Activated CD8-positive, alpha-beta T cell treated with anti-CD3 and anti-CD28 coated beads, Interleukin-2, amount 10 ng/mL, durations not matched to agents 7 days and 5 days (primary cell): ENCODE results near the gene U2AF1. TPM values are rescaled to one million over a fixed set of nuclear protein-coding genes. Genes with fewer than 3 reads are reported as not detected.
"Not testable (repeated sequence)": the region's sequence is repeated elsewhere in the genome, so short reads cannot be mapped to it uniquely, and the experiment has no call there.

ENCODE experiments used
- ATAC-seq: fragments of 150-1000 bp; cut with Tn5 transposase; one replicate; pipeline ENCODE4 v1.10.0; 2021; ENCODE audit warnings: moderate library complexity
- CTCF ChIA-PET: fragments of 350-600 bp; sonication (Branson Sonifier 250); formaldehyde crosslinking; loops from one replicate; lab custom pipeline; 2021; ENCODE audit warnings: antibody characterized with exemption; lab: Charles Lee
- POLR2A ChIA-PET: fragments of 350-600 bp; sonication (Branson Sonifier 250); formaldehyde crosslinking; loops from one replicate; lab custom pipeline; 2021; ENCODE audit warnings: antibody characterized with exemption; lab: Charles Lee
- DNase-seq: peaks from one replicate; pipeline ENCODE4 v3.0.0-alpha.2; 2020
- H3K27ac Mint-ChIP-seq: one replicate; pipeline ENCODE4 v1.8.0; 2021; ENCODE audit warnings: mild to moderate bottlenecking, mixed read lengths
- H3K27me3 Mint-ChIP-seq: one replicate; pipeline ENCODE4 v1.8.0; 2021; ENCODE audit warnings: low read depth, mixed read lengths
- H3K36me3 Mint-ChIP-seq: one replicate; pipeline ENCODE4 v1.8.0; 2021; ENCODE audit warnings: low read depth, mixed read lengths
- H3K4me1 Mint-ChIP-seq: one replicate; pipeline ENCODE4 v1.8.0; 2021; ENCODE audit warnings: low read depth, mixed read lengths
- H3K4me3 Mint-ChIP-seq: one replicate; pipeline ENCODE4 v1.8.0; 2021; ENCODE audit warnings: mild to moderate bottlenecking, mixed read lengths
- H3K9me3 Mint-ChIP-seq: one replicate; pipeline ENCODE4 v1.8.0; 2022; ENCODE audit warnings: mixed read lengths; ENCODE audit not compliant: insufficient read depth
- total RNA-seq, 2 experiments: library from RNA; stranded (reverse); gene quantifications; one replicate each; pipeline ENCODE4 v1.2.3, GENCODE V29; 2021

Gene U2AF1
- total RNA-seq, 2 experiments from 2014 or later, result 27.4 to 32.0 TPM

- H3K27ac Mint-ChIP-seq, result peak overlapping the region; percentile 92
- H3K4me1 Mint-ChIP-seq, H3K27me3 Mint-ChIP-seq, DNase-seq, H3K36me3 Mint-ChIP-seq, CTCF ChIA-PET, H3K9me3 Mint-ChIP-seq, POLR2A ChIA-PET: not testable (repeated sequence)
- ATAC-seq, result peak; percentile 70
- H3K4me3 Mint-ChIP-seq, result peak overlapping the region; percentile 51
Measured at GRCh38 chr21:43045165-43045875, 62.0 kb downstream of the U2AF1 start.

- H3K27ac Mint-ChIP-seq, CTCF ChIA-PET, H3K27me3 Mint-ChIP-seq, H3K4me3 Mint-ChIP-seq, H3K9me3 Mint-ChIP-seq, H3K4me1 Mint-ChIP-seq, DNase-seq, ATAC-seq, H3K36me3 Mint-ChIP-seq, POLR2A ChIA-PET: not testable (repeated sequence)
Measured at GRCh38 chr21:43044547-43044946, 62.8 kb downstream of the U2AF1 start.

- ATAC-seq, H3K27ac Mint-ChIP-seq, H3K27me3 Mint-ChIP-seq, H3K4me1 Mint-ChIP-seq, POLR2A ChIA-PET, H3K4me3 Mint-ChIP-seq, H3K9me3 Mint-ChIP-seq, DNase-seq, CTCF ChIA-PET, H3K36me3 Mint-ChIP-seq: not testable (repeated sequence)
Measured at GRCh38 chr21:43043291-43043690, 64.1 kb downstream of the U2AF1 start.

Other genes with a start within 250 kb of the U2AF1 start
- 10 to 100 TPM; 35.6 to 40.9 TPM for gene WDR4, start 228.0 kb downstream of the U2AF1 start, total RNA-seq
- gene NDUFV3, start 214.3 kb downstream of the U2AF1 start, total RNA-seq, result 10 to 100 TPM; 27.7 to 28.1 TPM
- gene ERVH48-1, start 181.9 kb downstream of the U2AF1 start, total RNA-seq, result under 1 TPM in 1 of 2 experiments, not detected in 1; 0.13 TPM
- 10 to 100 TPM; 23.9 to 25.3 TPM for gene PKNOX1, start 133.0 kb downstream of the U2AF1 start, total RNA-seq
- 10 to 100 TPM; 49.5 to 55.2 TPM for gene CBS, start 31.7 kb downstream of the U2AF1 start, total RNA-seq
- not detected for gene CRYAA, start 61.4 kb upstream of the U2AF1 start, total RNA-seq